Uterus (tissue), 2 donors: ENCODE results near the gene LRIG1.

Experiments
- CTCF ChIP-seq, 4 experiments: fragments of 200-600 bp in 2 of 4; fragments of 450-650 bp in 2 of 4; sonication (generic) in 2 of 4; IDR thresholded peaks; one replicate each; pipeline ENCODE4 v1.5.1; 2016 to 2019; ENCODE audit warnings: antibody characterized with exemption in 4 of 4, mild to moderate bottlenecking in 2 of 4, moderate library complexity in 1 of 4
- POLR2A ChIP-seq, 2 donors: fragments of 450-650 bp; IDR thresholded peaks; one replicate each; pipeline ENCODE4 v1.6.1; 2016; ENCODE audit warnings: antibody characterized with exemption in 2 of 2, mild to moderate bottlenecking in 1 of 2, moderate library complexity in 1 of 2

GRCh38 chr3:66425032-66425431 is 75.8 kb downstream of the LRIG1 start:
- TF ChIP-seq CTCF (IDR thresholded peaks at IDR 0.05) (no peak), POLR2A (IDR thresholded peaks at IDR 0.05) (no peak)
